GM23248 (cell line): Measurements from ENCODE around the gene CTSD. TPM values are rescaled to one million over a fixed set of nuclear protein-coding genes. Genes with fewer than 3 reads are reported as not detected.
"Not testable (repeated sequence)": the region's sequence is repeated elsewhere in the genome, so short reads cannot be mapped to it uniquely, and the experiment has no call there.

Experiments used
- DNase-seq: peaks from one replicate; pipeline ENCODE4 v3.0.0-alpha.2; 2015
- H2AFZ ChIP-seq: fragments of 200-600 bp; sonication (generic); 2 replicates; pipeline ENCODE4 v1.6.1; 2016; ENCODE audit warnings: antibody characterized with exemption
- H3F3A ChIP-seq: fragments of 200-600 bp; sonication (generic); 2 replicates; pipeline ENCODE4 v1.6.1; 2016; ENCODE audit warnings: mild to moderate bottlenecking, antibody characterized with exemption, mixed run types; ENCODE audit not compliant: insufficient read depth
- H3K27ac ChIP-seq: fragments of 200-600 bp; sonication (generic); 2 replicates; pipeline ENCODE4 v1.5.1; 2016; ENCODE audit warnings: mild to moderate bottlenecking
- H3K27me3 ChIP-seq: fragments of 200-600 bp; sonication (generic); replicated peaks from 2 replicates; pipeline ENCODE4 v1.6.1; 2016; ENCODE audit warnings: mild to moderate bottlenecking; ENCODE audit not compliant: insufficient read depth
- H3K36me3 ChIP-seq: fragments of 200-600 bp; sonication (generic); 2 replicates; pipeline ENCODE4 v1.6.1; 2016; ENCODE audit warnings: low read depth, mild to moderate bottlenecking
- H3K4me1 ChIP-seq: fragments of 200-600 bp; sonication (generic); 2 replicates; pipeline ENCODE4 v1.6.1; 2016; ENCODE audit warnings: mild to moderate bottlenecking; ENCODE audit not compliant: insufficient read depth
- H3K4me2 ChIP-seq: fragments of 200-600 bp; sonication (generic); one replicate; pipeline ENCODE4 v1.6.1; 2016; ENCODE audit warnings: mild to moderate bottlenecking; ENCODE audit not compliant: unreplicated experiment
- H3K4me3 ChIP-seq: fragments of 200-600 bp; sonication (generic); 2 replicates; pipeline ENCODE4 v1.5.1; 2016; ENCODE audit warnings: mild to moderate bottlenecking
- H3K79me2 ChIP-seq: fragments of 200-600 bp; sonication (generic); 2 replicates; pipeline ENCODE4 v1.6.1; 2016; ENCODE audit warnings: mild to moderate bottlenecking; ENCODE audit not compliant: insufficient read depth
- H3K9ac ChIP-seq: fragments of 200-600 bp; sonication (generic); 2 replicates; pipeline ENCODE4 v1.6.1; 2016; ENCODE audit warnings: mild to moderate bottlenecking
- H3K9me2 ChIP-seq: fragments of 200-600 bp; sonication (generic); 2 replicates; pipeline ENCODE4 v1.6.1; 2016; ENCODE audit warnings: mixed run types, mild to moderate bottlenecking, moderate library complexity; ENCODE audit not compliant: insufficient read depth
- H3K9me3 ChIP-seq: fragments of 200-600 bp; sonication (generic); one replicate; pipeline ENCODE4 v1.6.1; 2017; ENCODE audit warnings: low read depth
- H4K20me1 ChIP-seq: fragments of 200-600 bp; sonication (generic); 2 replicates; pipeline ENCODE4 v1.6.0; 2016; ENCODE audit not compliant: insufficient read depth
- EZH2 ChIP-seq: fragments of 200-600 bp; sonication (generic); IDR thresholded peaks from 2 replicates; pipeline ENCODE4 v1.6.1; 2018; ENCODE audit warnings: antibody characterized with exemption, mild to moderate bottlenecking; ENCODE audit not compliant: insufficient read depth, poor library complexity, severe bottlenecking
- EZH2phosphoT487 ChIP-seq: fragments of 200-600 bp; sonication (generic); IDR thresholded peaks from 2 replicates; pipeline ENCODE4 v1.6.1; 2018; ENCODE audit warnings: antibody characterized with exemption, moderate library complexity, mild to moderate bottlenecking, low read depth; ENCODE audit not compliant: insufficient read depth
- WGBS, 2 experiments: methylation state at CpG; one replicate each; pipeline ENCODE4 v1.1.6; 2015 to 2017; ENCODE audit warnings: low lambda C conversion rate in 2 of 2, low coverage in 1 of 2; ENCODE audit errors: missing lambda C conversion rate in 2 of 2; 5-methylcytosine and 5-hydroxymethylcytosine counted together
- in situ Hi-C: fragments of 300-500 bp; cut with MboI; formaldehyde crosslinking; loops from 2 replicates; pipeline ENCODE4 v1.15.0; 2020
- polyA plus RNA-seq: library from polyadenylated mRNA; unstranded; fragments of >200 nt; fragmentation: Nextera tagmentation; extraction: Ambion mirVana; gene quantifications from 2 replicates; pipeline ENCODE4 v1.2.1, GENCODE V29; 2016
- total RNA-seq: library from RNA; depleted of rRNA; stranded (reverse); fragments of >200 nt; shearing (Covaris generic); gene quantifications from 2 replicates; pipeline ENCODE4 v1.2.3, GENCODE V29; 2014; rRNA removed

The CTSD gene
- total RNA-seq, result 305 and 338 TPM in 2 replicates
- 321 and 327 TPM in 2 replicates for polyA plus RNA-seq

DNA sequence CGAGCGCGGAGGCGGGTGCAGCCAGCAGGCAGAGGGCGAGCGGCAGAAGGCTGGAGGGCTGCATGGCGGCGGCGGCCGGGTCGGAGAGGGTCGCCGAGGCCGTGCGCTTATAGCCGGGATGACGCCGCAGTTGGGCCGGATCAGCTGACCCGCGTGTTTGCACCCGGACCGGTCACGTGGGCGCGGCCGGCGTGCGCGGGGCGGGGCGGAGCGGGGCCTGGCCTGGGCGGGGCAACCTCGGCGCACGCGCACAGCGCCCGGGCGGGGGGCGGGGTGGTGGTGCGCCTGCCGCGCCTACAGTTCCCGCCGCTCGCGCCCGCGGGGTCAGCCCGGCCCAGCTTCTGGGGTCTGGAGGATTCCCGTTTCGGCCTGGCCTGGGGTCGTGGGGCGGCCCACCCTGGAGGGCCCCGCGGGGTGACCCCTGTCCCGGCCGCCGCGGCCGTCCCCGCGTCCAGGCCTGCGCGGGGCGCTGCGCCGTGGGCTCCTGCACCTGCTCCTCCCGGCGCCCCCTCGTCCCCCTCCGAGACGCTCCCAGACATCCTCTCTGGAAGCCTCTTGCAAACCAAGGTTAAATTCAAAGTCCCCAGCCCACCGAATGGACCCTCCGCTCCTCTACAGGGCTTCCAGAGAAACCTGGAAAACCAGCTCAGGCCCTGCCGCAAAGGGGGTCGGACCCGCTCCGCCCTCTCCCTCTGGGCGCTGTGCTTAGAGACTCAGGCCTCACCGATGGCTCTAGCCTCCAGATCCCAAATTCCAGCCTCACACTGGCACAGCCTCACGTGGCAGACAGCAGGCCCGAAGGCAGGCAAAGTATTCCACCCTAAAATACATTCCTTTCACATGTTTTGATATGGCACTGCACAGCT, at the start of gene CTSD:
CTSD (minus strand) TSS at position 132 of the 866 bp plus-strand sequence; CDS start at position 64, 68 bp downstream.
- Histone ChIP-seq H3K4me2 (peak within 1 kb of the TSS; percentile 89), H3K4me3 (peak within 1 kb of the TSS; percentile 86), H3K9me2 (no peaks in the 10 kb centered on the region), H3F3A (no peaks in the 10 kb centered on the region), H2AFZ (peak within 1 kb of the TSS; percentile 89), H3K36me3 (no peaks in the 10 kb centered on the region), H3K27me3 (no peaks in the 10 kb centered on the region), H4K20me1 (no peaks in the 10 kb centered on the region), H3K27ac (no peak within 1 kb of the TSS), H3K9me3 (no peaks in the 10 kb centered on the region), H3K79me2 (peaks cover 19% of the 10 kb centered on the region; the same call in 1 of the 2 replicates), H3K4me1 (peaks cover 14% of the 10 kb centered on the region), H3K9ac (peak within 1 kb of the TSS; percentile 86)
- 2 to 3% methylated on average over 28 to 50 of the region's 85 CpGs for WGBS, 2 experiments
- in situ Hi-C loops, result no loop called here
- no peak for TF ChIP-seq EZH2
- TF ChIP-seq EZH2phosphoT487, result no peak
- DNase-seq, result peak; percentile 93

DNA sequence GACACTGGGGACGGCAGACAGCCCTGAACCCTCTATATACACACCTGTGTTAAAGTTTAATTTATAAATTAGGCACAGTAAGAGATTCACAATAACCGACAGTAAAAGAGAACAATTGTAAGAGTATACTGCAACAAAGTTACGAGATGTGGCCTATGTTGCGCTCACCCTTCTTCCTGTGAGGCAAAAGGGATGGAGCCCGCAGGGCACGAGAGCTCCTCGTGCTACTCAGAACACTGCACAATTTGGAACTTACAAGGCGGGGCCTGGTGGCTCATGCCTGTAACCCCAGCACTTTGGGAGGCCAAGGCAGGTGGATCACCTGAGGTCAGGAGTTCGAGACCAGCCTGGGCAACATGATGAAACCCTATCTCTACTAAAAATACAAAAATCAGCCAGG, 49.6 kb upstream of the CTSD start:
- not testable (repeated sequence) for H3K79me2 ChIP-seq, H3K9ac ChIP-seq, H3K4me3 ChIP-seq, H3K9me2 ChIP-seq, H3K4me1 ChIP-seq, H4K20me1 ChIP-seq, H3K9me3 ChIP-seq, H3K36me3 ChIP-seq, H3F3A ChIP-seq, DNase-seq, H2AFZ ChIP-seq, H3K4me2 ChIP-seq, H3K27ac ChIP-seq
- 44 to 56% methylated on average over 9 of the region's 9 CpGs for WGBS, 2 experiments
- H3K27me3 ChIP-seq, result peaks cover 69% of the 10 kb centered on the region
- in situ Hi-C loops, result loop anchor here (10.0 kb wide), 1 partner anchor 119 kb away; the partner anchor contains the start of gene KRTAP5-6

DNA sequence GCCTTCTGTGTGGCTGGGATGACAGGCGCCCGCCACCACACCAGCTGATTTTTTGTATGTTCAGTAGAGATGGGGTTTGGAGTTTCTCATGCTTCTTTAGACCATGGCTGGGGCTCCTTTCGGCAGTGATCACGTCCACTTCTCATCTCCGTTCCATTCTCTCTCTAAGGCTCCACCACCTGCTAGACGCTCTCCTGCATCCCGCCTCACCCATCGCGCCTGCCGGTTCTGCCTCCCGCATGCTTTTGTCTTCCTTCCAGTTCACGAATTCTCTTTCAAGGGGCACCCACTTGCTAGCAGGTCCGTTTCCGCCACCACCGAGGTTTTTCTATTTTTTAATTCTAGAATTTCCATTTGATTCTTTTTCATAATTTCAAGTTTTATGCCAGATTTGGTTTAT, 49.1 kb upstream of the CTSD start:
- Histone ChIP-seq H3K79me2 (no peaks in the 10 kb centered on the region), H3K27me3 (peaks cover 66% of the 10 kb centered on the region), H3F3A (no peaks in the 10 kb centered on the region), H3K9ac (no peak overlapping the region), H3K36me3 (no peaks in the 10 kb centered on the region), H3K4me1 (no peaks in the 10 kb centered on the region), H3K9me2 (no peaks in the 10 kb centered on the region), H4K20me1 (no peaks in the 10 kb centered on the region), H3K27ac (no peak overlapping the region), H3K4me3 (no peak overlapping the region), H2AFZ (no peak overlapping the region), H3K9me3 (no peaks in the 10 kb centered on the region), H3K4me2 (no peak overlapping the region)
- TF ChIP-seq EZH2 (no peak), EZH2phosphoT487 (no peak)
- 52 to 64% methylated on average over 15 of the region's 15 CpGs for WGBS, 2 experiments
- in situ Hi-C loops, result loop anchor here (10.0 kb wide), 1 partner anchor 118 kb away; the partner anchor contains the start of gene KRTAP5-6
- no peak for DNase-seq

DNA sequence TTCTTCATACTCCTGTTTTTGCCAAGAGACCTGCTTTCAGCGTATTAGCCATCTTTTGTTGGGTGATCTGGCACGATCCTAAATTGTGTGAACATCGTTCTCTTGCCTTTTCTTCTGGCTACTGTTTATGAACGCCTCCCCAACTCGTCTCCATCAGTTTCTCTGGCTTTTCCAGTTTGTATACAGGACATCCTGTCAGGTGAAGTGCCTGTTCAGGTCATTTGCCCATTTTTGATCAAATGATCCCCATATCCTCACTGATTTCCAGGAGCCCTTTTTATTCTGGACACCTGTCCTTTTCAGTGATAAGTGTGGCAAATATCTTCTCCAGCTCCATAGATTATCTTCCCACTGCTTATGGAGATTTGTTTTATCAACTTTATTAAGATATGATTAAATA, 48.5 kb upstream of the CTSD start:
- Histone ChIP-seq H3K27ac (no peak overlapping the region), H3K9me3 (no peaks in the 10 kb centered on the region), H3K79me2 (no peaks in the 10 kb centered on the region), H3F3A (no peaks in the 10 kb centered on the region), H3K4me1 (no peaks in the 10 kb centered on the region), H3K36me3 (no peaks in the 10 kb centered on the region), H4K20me1 (no peaks in the 10 kb centered on the region), H2AFZ (no peak overlapping the region), H3K27me3 (peaks cover 64% of the 10 kb centered on the region), H3K4me3 (no peak overlapping the region), H3K9me2 (no peaks in the 10 kb centered on the region), H3K9ac (no peak overlapping the region), H3K4me2 (no peak overlapping the region)
- WGBS, 2 experiments, result 43 to 48% methylated on average over 5 of the region's 5 CpGs
- in situ Hi-C loops, result loop anchor here (10.0 kb wide), 1 partner anchor 117 kb away; the partner anchor contains the start of gene KRTAP5-6
- TF ChIP-seq EZH2phosphoT487 (no peak), EZH2 (no peak)
- DNase-seq, result no peak
